GM20431 (cell line): ENCODE data around the gene SIT1.

Experiments used
- in situ Hi-C: fragments of 300-500 bp; cut with MseI, MboI; formaldehyde crosslinking; loops from one replicate; pipeline ENCODE4 v1.15.0; 2020; ENCODE audit warnings: low sequenced_read_pairs; ENCODE audit not compliant: unreplicated experiment

Gene SIT1, protein sequence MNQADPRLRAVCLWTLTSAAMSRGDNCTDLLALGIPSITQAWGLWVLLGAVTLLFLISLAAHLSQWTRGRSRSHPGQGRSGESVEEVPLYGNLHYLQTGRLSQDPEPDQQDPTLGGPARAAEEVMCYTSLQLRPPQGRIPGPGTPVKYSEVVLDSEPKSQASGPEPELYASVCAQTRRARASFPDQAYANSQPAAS

DNA sequence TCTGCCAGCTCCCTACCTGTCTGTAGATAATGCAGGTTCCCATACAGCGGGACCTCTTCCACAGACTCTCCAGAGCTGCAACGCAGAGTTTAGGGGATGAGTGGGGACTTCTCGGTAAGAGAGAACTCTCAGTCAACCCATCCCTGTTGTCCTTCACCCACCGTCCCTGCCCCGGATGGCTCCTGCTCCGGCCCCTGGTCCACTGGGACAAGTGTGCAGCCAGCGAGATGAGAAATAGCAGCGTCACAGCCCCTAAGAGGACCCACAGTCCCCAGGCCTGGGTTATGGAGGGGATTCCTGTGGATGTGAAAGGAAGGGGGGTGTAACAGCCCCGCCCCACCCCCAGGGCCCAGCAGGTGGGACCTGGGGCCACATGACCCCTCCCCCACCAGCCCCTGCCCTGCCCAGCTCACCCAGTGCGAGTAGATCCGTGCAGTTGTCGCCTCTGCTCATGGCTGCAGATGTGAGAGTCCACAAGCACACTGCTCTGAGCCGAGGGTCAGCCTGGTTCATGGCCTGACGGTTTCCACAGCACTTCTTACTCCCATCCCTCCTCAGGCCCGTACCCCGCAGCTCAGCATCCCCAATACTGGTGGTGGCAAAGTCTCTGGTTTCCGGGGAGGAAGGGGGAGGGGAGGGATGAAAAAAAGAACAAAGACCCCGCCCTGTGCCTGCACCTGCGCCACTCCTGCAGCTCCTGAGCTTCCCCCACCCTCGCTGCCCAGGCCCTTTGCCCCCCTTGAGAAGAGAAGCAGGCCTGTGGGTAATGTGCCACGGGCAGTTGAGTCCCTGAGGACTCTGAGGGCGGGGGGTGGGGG is at the start of gene SIT1:
Gene SIT1 (minus strand): TSS at position 591 of the 818 bp plus-strand sequence. CDS start 78 bp downstream, at position 513.
- in situ Hi-C loops: no loop called here

DNA sequence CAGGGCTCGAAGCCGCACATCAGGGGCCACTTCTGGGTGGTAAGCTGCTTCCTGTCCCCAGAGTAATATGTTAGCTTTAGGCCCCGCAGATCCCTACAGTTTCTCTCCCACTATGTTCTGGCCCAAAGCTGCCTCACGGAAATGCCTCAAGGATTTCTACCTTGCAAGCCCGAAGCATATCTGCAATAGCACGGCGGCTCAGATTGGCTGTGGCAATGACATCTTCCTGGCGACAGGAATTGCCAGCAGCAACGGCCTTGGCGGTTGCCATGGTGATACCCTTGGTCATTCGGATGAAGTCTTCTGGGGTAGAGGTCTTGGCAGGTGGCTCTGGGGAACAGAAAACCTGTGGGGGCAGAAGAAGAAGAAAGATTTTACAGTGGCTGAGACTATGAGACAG is 49.3 kb upstream of the SIT1 start:
- in situ Hi-C loops: no loop called here

DNA sequence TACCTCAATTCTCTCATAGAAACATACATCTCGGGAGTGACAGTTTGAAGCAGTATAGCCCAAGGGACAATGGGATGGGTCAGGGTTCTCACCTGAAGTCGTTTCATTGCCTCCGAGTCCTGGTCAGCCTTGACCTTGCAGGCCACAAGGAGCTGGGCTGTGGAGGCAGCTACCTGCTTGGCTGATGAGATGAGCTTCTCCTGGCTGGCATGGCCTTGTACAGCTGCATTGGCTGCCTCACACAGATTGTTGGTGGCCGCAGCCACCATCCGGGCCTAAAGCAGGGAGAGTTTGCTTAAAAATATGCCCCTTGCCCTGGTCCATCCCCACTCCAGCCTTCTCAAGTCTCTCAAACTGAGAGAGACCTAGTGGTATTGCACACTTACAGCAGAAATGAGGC is 47.5 kb upstream of the SIT1 start:
- in situ Hi-C loops: no loop called here

DNA sequence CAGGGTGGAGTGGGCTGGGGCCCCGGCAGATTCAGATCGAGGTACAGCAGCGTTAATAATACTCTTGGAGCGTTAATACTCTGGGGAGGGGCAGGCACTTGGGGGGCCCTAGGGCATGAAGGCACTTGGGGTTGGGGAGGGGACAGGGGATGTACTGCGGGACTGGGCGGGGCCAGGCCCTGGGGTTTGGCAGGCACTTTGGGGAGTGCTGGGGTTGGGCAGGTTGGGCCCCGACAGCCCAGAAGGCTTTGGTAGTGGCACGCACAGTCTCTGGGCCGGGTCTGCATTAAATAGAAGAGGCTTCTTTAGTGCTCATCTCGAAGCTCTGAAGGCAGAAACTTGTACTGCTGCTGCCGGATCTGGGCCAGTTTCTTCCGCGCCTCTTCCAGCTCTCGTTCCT is 46.8 kb upstream of the SIT1 start:
- in situ Hi-C loops: no loop called here

DNA sequence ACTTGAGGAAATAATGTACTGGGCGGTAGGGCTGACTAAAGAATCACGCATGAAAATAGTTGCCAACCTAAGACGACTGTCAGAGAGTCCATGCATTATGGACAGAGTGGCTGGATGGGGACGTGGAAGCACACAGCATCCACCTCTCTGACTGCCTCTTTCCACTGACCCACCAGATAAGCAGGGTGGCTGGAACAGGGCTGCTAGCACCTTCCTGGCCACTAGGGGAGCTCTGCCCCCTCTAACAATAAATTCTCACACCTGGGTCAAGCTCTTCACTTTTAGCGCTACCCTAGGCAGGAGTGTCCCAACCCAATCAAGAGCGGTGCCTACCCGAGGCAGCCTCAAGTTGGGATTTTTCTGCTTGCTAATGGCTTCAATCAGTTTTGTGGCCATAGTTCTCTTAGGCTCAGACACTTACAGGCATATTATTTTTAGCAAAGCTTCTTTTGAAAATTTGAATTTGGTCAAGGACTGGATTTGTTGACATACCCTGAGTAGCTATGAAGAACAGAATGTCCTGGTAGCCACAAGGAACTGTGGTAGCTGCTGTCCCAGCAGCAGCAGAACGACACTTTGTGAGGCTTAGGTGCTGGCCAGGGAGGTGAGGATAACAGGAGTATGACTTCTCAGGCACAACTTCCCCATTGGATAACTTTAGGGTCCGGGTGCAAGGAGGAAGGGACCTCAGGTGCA is 45.9 kb upstream of the SIT1 start:
- in situ Hi-C loops: no loop called here

DNA sequence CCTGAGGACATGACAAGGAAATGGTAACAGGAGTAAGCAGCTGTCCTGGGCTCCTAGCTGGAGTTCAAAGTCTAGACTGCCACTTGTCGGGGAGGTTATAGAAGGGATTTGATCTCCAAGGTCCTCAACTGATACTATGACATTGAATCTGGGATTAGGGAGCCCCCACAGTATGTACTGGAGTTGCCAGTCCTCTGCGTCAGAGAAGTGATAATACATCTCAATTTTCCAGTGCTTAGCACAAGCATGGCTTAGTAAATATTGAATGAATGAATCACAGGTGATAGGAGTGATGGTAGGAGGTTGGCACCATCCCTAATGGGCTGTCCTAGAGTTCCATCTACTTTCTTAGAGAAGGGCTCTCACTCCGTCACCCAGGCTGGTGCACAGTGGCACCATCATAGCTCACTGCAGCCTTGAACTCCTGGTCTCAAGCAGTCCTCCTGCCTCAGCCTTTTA is 45.2 kb upstream of the SIT1 start:
- in situ Hi-C loops: no loop called here

DNA sequence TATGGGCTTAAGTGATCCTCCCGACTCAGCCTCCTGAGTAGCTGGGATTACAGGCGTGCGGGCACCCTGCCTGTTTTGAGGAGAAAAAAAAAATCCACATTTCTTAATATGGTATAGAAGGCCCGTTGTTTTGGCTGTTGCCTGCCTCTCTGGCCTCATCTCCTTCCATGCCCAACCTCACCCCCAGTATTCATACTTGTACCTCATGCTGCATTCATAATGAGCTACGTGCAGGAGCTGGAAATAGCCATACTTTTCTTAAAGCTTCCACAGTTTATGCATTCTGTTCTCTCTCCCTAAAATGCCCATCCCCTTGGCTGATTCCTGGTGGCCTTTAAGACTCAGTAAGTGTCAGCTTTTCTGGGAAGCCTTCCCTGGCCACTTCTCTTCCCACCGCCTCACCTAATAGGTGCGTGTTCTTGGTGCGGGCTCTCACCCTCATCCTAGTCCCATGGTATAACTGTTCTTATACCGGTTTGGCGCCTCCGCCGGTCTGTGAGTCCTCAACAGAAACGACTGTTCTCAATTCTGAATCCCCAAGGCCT is 41.1 kb upstream of the SIT1 start:
- in situ Hi-C loops: no loop called here

DNA sequence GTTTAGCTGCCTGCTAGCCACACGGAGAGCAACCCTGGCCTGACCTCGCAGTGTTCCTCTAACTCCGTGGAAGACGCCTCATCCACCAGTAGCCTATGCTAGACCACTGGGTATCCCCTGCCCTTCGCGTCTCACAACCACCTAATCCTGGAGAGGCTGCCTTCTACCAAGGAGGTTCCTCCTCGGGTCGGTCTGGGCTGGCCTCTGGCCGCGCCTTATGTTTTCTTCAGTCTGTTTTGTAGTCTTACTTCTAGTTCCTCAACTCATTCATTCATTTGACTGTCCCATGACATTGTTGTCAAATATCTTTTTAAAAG is 40.6 kb upstream of the SIT1 start:
- in situ Hi-C loops: no loop called here

DNA sequence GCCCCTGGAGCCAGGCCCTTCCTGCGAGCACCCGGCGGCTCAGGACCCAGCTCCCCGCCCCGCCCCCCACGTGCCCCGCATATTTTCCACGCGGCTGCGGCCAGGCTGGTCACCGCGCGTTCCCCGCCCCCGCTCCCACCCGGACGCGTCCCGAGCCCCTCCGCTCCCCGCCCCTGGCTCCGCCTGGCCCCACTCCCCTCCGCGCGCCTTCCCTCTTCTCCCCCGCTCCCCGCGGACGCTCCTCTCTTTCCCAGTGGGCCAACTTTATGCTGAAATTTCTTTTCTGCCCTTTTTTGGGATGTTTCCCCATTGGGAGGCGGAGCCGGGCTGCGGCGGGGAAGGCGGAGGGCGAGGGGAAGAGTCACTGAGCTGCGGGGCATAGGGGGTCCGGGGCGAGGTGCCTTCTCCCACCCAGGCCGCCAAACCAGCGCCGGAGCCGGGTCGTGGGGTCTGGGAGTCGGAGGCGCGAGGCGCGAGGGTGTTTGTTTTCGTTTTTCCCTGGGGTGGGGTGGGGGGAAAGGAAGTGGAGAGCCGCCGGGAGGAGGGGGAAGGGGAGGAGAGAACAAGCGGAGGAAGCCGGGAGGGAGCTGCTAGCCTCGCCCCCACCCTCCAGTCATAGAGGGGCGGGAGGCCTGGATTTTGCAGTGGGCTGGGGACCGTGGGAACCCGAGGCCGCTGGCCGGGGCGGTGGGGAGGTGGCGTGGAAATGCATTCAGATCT is 40.0 kb upstream of the SIT1 start:
- in situ Hi-C loops: no loop called here

DNA sequence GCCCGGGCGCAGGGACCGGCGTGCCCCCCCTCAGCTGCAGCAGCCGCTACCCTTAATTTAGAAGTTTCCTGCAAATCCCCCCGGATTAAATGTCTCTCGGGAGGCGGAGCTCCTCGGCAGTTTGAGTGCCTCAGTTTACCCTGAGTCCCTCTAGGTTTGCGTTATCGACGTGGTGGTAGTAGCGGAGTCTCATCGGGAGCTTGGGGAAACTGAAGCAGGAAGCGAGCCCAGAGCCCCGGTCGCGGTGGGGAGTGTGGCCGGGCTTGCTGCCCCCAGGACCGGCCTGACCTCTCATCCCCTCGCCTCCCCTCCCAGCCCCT is 39.5 kb upstream of the SIT1 start:
- in situ Hi-C loops: no loop called here

DNA sequence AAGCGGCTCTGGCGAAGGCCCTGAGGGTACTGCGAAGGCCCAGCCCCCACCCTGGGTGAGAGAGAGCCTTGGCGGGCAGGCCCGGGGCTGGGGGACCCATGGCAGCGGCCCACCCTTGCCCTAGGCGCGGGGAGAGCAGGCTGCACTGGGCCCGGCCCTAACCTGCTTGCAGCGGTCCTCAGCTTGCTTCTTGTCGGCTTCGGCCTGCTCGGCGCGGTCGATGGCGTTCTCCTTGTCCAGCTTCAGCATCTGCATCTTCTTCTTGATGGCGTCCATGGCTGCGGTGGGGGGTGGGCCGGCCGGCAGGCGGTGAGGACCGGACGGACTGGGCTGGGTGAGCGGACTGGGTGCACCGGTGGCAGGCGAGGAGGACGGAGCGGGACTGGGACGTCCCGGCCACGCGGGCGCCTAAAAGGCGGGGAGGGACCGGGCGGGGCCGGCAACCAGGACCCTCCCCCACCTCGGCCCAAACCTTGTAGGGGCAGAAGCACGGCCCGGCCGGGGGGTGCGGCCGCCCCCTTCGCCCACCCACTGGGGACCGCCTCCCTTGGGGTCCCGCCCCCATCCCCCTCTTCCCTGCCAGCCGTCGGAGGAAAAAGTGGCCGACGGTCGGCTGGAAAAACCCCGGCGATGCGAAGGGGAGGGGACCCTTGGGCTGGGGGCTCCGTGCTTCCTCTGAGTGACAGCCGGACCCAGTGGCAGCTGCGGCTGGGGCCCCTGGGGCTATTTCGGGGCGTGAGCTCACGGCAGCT is 39.0 kb upstream of the SIT1 start, which contains the start of gene TPM2:
Gene TPM2 (minus strand): TSS at position 384 of the 752 bp plus-strand sequence. CDS start 108 bp downstream, at position 276.
- in situ Hi-C loops: no loop called here

DNA sequence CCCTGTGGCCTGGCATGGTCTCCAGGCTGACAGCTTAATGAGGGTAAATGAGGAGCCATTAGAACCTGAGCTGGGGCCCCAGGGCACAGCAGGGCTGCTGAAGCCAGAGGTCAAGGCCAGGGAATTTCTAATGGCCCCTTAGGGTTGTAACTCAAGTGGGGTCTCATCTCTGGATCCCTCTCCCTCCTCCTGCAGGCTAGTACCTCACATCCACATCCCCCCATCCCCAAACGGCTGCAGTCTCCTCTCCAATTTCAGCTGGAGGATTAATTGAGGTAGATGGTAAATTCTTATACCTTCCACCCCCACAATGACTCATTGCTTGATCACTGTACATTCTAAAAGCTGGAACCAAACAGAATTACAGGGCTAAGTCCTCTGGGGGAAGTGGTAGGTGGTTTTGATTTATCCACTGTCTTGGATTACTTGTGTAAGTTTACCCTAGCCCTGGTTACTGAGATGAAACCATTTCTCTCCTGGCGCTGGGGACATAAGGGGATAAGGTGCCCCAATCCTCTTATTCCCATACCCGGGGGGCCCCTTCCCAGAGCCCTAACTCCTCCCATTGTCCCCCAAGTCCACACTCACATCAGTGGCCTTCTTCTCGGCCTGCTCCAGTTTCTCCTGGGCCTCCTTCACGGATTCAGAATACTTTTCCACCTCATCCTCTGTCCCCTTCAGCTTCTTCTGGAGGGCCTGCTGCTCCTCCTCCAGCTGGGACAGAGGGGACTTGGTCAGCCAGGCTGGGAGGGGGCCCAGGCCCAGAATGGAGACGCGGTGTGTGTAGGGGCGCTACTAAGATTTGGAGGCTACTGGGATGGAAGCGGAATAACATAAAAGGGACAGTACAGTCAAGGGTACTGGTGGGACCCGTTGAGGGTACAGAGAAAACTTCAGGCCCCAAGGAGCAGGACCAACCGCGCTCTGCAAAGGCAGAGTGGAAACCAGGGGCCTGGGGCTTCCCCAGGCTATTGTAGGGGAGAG is 38.1 kb upstream of the SIT1 start:
- in situ Hi-C loops: no loop called here

DNA sequence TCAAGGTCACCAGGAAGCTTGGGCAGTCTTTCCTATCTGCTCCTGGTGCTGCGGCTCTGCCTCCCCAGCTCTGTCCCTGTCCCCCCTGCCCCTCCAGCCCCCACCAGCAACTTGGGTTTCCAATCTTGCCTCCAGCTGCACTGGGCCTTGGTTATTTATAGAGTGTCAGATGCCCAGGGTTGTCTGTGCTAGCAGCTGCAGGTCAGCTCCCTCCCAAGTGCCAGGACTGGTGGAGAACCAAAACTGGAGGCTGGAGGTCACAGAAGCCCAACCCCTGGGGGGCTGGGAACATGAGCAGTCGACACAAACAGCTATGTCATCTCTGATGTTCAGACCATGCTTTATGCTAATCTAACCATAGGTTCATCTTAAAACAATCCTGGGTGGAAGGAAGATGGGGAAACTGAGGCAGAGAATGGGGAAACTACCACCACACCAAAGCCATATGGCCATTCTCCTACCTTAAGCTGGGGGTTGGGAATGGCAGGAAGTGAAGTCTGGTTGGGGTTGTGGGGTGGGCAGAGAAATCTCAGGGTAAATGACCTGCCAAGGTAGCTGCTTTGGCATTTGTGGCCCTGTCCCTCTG is 37.3 kb upstream of the SIT1 start:
- in situ Hi-C loops: no loop called here

DNA sequence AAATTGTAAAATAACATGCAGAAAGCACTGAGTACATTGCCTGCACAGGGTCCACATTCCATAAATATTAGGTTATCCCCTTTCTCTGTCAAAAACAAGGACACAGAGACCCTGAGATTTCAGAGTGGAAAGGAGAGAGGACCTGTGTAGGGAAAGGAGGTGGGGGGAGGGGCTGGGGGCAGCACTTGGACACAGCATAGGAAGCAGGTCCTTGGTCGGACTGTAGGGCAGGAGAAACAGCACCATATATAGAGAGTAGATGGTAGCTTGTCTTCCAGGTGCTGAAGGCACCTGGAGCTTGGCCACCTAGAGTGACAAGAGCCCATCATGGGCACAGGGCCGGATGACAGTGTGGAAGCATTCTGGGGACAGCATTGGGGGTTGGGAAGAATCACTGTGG is 36.6 kb upstream of the SIT1 start:
- in situ Hi-C loops: no loop called here

DNA sequence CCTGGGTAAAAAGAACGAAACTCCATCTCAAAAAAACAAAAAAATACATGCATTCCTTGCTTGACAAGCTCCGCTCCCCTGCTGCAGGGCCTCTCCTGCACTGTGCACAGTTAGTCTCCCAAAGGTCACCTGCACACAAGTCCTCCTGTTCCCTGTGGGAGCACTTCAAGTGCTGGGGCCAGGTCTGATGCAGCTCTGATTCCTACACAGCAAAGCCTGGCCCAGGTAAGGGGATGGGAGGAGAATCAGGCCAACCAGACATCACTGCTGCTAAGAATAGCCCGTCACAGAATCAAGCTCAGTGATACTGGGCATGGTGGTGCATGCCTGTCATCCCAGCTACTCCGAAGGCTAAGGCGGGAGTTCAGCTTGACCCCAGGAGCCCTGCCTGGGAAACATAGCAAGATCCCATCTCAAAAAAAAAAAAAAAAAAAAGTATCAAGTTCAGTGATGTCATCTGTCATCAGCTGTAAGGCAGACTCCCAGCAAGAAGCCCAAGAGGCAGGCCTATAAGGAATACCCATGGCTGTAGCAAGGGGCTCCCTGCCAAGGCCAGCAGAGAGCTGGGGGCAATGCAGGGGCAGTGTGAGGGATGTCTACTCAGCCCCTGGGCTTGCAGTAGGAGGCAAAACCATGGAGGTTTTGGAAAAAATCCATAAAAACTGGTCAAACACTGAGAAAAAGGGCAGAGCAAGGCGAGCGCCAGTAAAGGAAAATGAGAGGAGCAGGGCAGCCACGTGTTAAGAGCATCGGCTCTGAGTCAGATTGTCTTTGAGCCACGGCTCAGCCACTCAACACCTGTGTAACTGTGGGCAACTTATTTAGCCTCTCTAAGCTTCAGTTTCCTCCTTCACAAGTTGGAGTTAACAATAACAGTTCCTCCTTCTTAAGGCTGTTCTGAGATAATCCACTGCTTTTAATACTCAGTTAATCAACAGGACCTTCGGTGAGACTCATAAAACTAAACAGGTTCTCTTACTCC is 35.8 kb upstream of the SIT1 start:
- in situ Hi-C loops: no loop called here

DNA sequence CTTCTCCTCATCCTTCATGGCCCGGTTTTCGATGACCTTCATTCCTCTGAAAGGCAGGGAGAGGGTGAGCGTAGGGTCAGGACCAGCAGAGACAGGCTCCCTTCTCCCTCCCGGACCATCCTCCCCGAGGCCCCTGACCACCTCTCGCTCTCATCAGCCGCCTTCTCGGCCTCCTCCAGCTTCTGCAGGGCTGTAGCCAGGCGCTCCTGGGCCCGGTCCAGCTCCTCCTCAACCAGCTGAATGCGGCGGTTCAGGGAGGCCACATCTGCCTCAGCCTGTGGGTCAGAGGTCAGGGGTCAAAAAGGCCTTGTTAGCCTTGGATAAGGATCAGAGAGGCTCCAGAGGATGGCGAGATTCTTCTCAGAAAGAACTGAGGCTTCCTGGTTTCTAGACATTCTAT is 34.8 kb upstream of the SIT1 start:
- in situ Hi-C loops: no loop called here

DNA sequence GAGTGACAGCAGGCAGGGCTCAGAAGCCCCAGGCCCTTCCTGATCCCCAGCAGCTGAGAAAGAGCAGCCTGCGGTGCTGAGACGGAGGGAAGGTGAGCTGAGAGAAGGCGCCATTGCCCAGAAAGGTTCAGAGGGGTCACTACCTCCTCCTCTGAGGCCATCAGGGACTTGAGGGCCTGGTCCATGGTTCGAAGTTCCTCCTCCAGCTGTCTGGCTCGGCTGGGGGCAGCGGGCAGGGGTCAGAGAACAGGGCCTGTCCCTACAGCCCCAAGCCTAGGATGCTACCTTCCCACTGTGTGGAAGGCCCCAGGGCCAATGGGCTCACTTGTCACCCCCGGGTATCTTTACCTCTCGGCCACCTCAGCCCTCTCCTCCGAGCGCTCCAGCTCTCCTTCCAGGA is 34.2 kb upstream of the SIT1 start:
- in situ Hi-C loops: no loop called here
